Breast epithelium (tissue), 4 donors: ENCODE data around the gene GRID2IP. TPM values are rescaled to one million over a fixed set of nuclear protein-coding genes. Genes with fewer than 3 reads are reported as not detected.

Source experiments
- DNase-seq, 2 donors: peaks; one replicate each; pipeline ENCODE4 v3.0.0-alpha.2; 2019; ENCODE audit warnings: low spot score in 2 of 2
- H3K27ac ChIP-seq, 2 donors: fragments of 200-600 bp; sonication (generic) in 1 of 2; one replicate each; pipeline ENCODE4 v1.5.1; 2016 to 2019; ENCODE audit warnings: mild to moderate bottlenecking in 1 of 2
- H3K27me3 ChIP-seq, 2 donors: fragments of 200-600 bp; sonication (generic) in 1 of 2; one replicate each; pipeline versions ENCODE4 v1.5.1 to v1.6.0; 2017 to 2019; ENCODE audit warnings: control low read depth in 1 of 2, mild to moderate bottlenecking in 1 of 2
- H3K36me3 ChIP-seq: fragments of 200-600 bp; one replicate; pipeline ENCODE4 v1.5.1; 2019
- H3K4me1 ChIP-seq, 2 donors: fragments of 200-600 bp; sonication (generic); one replicate each; pipeline ENCODE4 v1.5.1; 2016 to 2019; ENCODE audit warnings: control low read depth in 1 of 2
- H3K4me3 ChIP-seq, 3 donors: fragments of 200-600 bp; sonication (generic); 1 replicate in 2 of 3; 2 replicates in 1 of 3; pipeline ENCODE4 v1.5.1; 2016 to 2019; ENCODE audit warnings: mild to moderate bottlenecking in 3 of 3, moderate library complexity in 2 of 3
- H3K9me3 ChIP-seq, 2 donors: fragments of 200-600 bp; sonication (generic) in 1 of 2; one replicate each; pipeline ENCODE4 v1.5.1; 2016 to 2019; ENCODE audit warnings: control low read depth in 1 of 2
- CTCF ChIP-seq, 3 donors: fragments of 450-650 bp; IDR thresholded peaks; one replicate each; pipeline ENCODE4 v1.5.1; 2016 to 2017; ENCODE audit warnings: antibody characterized with exemption in 3 of 3, mild to moderate bottlenecking in 3 of 3, moderate library complexity in 3 of 3
- POLR2A ChIP-seq: fragments of 450-650 bp; IDR thresholded peaks from one replicate; pipeline ENCODE4 v1.6.1; 2016; ENCODE audit warnings: antibody characterized with exemption, mild to moderate bottlenecking, moderate library complexity
- POLR2AphosphoS5 ChIP-seq, 3 donors: sonication (generic); formaldehyde crosslinking; IDR thresholded peaks; one replicate each; pipeline ENCODE4 v1.6.1; 2017; ENCODE audit warnings: antibody characterized with exemption in 3 of 3
- intact Hi-C: fragments of 100-400 bp; cut with DNase I; formaldehyde crosslinking; loops from one replicate; pipeline ENCODE4 v1.15.1; 2023; ENCODE audit warnings: low total_unique reads
- total RNA-seq, 3 donors: library from RNA; depleted of rRNA; stranded (reverse); fragments of >200 nt; gene quantifications; one replicate each; pipeline ENCODE4 v1.1.0, GENCODE V29; 2016

Gene GRID2IP
- total RNA-seq, 3 donors from 2014 or later, result 0.33 to 0.88 TPM; not detected in 1

GRCh38 chr7:6567886-6568285 lies 16.6 kb upstream of the GRID2IP start:
- intact Hi-C loops, result no loop called here
- no peak overlapping the region for H3K4me3 ChIP-seq
- H3K36me3 ChIP-seq, result no peaks in the 10 kb centered on the region
- DNase-seq, result no peak
- TF ChIP-seq POLR2AphosphoS5 (IDR thresholded peaks at IDR 0.05) (no peak), CTCF (IDR thresholded peaks at IDR 0.05) (no peak), POLR2A (no peak)
- H3K4me1 ChIP-seq, result no peaks in the 10 kb centered on the region
- H3K27me3 ChIP-seq, result no peaks in the 10 kb centered on the region
- no peaks in the 10 kb centered on the region for H3K9me3 ChIP-seq
- no peak overlapping the region for H3K27ac ChIP-seq

- Histone ChIP-seq H3K36me3 (no peaks in the 10 kb centered on the region), H3K27me3 (no peaks in the 10 kb centered on the region), H3K4me3 (no peak overlapping the region), H3K4me1 (no peaks in the 10 kb centered on the region), H3K9me3 (no peaks in the 10 kb centered on the region), H3K27ac (no peak overlapping the region)
- intact Hi-C loops, result no loop called here
- TF ChIP-seq CTCF (IDR thresholded peaks at IDR 0.05) (no peak), POLR2AphosphoS5 (IDR thresholded peaks at IDR 0.05) (no peak), POLR2A (no peak)
- no peak for DNase-seq
These were observed 14.4 kb upstream of the GRID2IP start for GRCh38 chr7:6565655-6566054.

- Histone ChIP-seq H3K27me3 (no peaks in the 10 kb centered on the region), H3K27ac (no peak overlapping the region), H3K9me3 (no peaks in the 10 kb centered on the region), H3K36me3 (no peaks in the 10 kb centered on the region), H3K4me3 (no peak overlapping the region), H3K4me1 (no peaks in the 10 kb centered on the region)
- intact Hi-C loops, result no loop called here
- no peak for TF ChIP-seq POLR2A
- TF ChIP-seq CTCF (IDR thresholded peaks at IDR 0.05), result no peak
- TF ChIP-seq POLR2AphosphoS5 (IDR thresholded peaks at IDR 0.05), result no peak
- no peak for DNase-seq
These were observed 12.9 kb upstream of the GRID2IP start for GRCh38 chr7:6563936-6564770.

- intact Hi-C loops, result no loop called here
- no peak for DNase-seq
- TF ChIP-seq POLR2A (no peak), CTCF (IDR thresholded peaks at IDR 0.05) (no peak), POLR2AphosphoS5 (IDR thresholded peaks at IDR 0.05) (no peak)
These were observed 10.8 kb upstream of the GRID2IP start for GRCh38 chr7:6562106-6562505.

GRCh38 chr7:6559896-6560295 lies 8.6 kb upstream of the GRID2IP start:
- H3K27me3 ChIP-seq, result no peaks in the 10 kb centered on the region
- no peak for DNase-seq
- intact Hi-C loops, result no loop called here
- H3K9me3 ChIP-seq, result no peaks in the 10 kb centered on the region
- H3K4me3 ChIP-seq, result no peak overlapping the region
- no peaks in the 10 kb centered on the region for H3K4me1 ChIP-seq
- no peaks in the 10 kb centered on the region for H3K36me3 ChIP-seq
- H3K27ac ChIP-seq, result no peak overlapping the region
- no peak for TF ChIP-seq POLR2A
- TF ChIP-seq CTCF (IDR thresholded peaks at IDR 0.05), result no peak
- no peak for TF ChIP-seq POLR2AphosphoS5 (IDR thresholded peaks at IDR 0.05)

More at GRCh38 chr7:6562106-6562505, 10.8 kb upstream of the GRID2IP start:
- Histone ChIP-seq H3K27me3 (no peaks in the 10 kb centered on the region), H3K9me3 (no peaks in the 10 kb centered on the region), H3K4me1 (no peaks in the 10 kb centered on the region), H3K4me3 (no peak overlapping the region), H3K36me3 (no peaks in the 10 kb centered on the region), H3K27ac (no peak overlapping the region)
